SK-N-SH (cell line): Measurements from ENCODE around the gene TMEM225B. TPM values are rescaled to one million over a fixed set of nuclear protein-coding genes. Genes with fewer than 3 reads are reported as not detected.

ENCODE experiments used
- CTCF ChIA-PET: fragments of 300-600, 350-600 bp; formaldehyde crosslinking; extraction: SDS; loops from one replicate; lab custom pipeline; 2021; lab: Yijun Ruan, JAX
- POLR2A ChIA-PET: fragments of 350-600 bp; sonication (Branson Sonifier 250); formaldehyde crosslinking; extraction: SDS; loops from one replicate; lab custom pipeline; 2020; ENCODE audit warnings: antibody characterized with exemption, inconsistent platforms; lab: Yijun Ruan, JAX
- DNase-seq: peaks from one replicate; pipeline ENCODE4 v3.0.0; 2012
- H2AFZ ChIP-seq: fragments of 200-600 bp; sonication (generic); 2 replicates; pipeline ENCODE4 v1.8.1; 2016; ENCODE audit warnings: antibody characterized with exemption, mild to moderate bottlenecking, low read depth
- H3F3A ChIP-seq: fragments of 200-600 bp; sonication (generic); replicated peaks from 2 replicates; pipeline ENCODE3; 2016; ENCODE audit warnings: antibody characterized with exemption, mild to moderate bottlenecking; ENCODE audit not compliant: insufficient read depth
- H3K27ac ChIP-seq, 2 experiments: fragments of 200-500 bp in 1 of 2; fragments of 200-600 bp in 1 of 2; sonication (Bioruptor generic) in 1 of 2; sonication (generic), shearing (Covaris generic) in 1 of 2; 2 replicates each; pipeline versions ENCODE4 v1.5.1 to v1.6.1; 2014 to 2016; ENCODE audit warnings: low read depth in 2 of 2, inconsistent platforms in 1 of 2, low read length in 1 of 2, mild to moderate bottlenecking in 1 of 2, mixed read lengths in 1 of 2
- H3K27me3 ChIP-seq: fragments of 200-600 bp; sonication (generic), shearing (Covaris generic); 2 replicates; pipeline ENCODE4 v1.6.1; 2016; ENCODE audit warnings: mixed run types; ENCODE audit not compliant: insufficient read depth
- H3K36me3 ChIP-seq, 2 experiments: fragments of 200-500 bp in 1 of 2; fragments of 200-600 bp in 1 of 2; sonication (Bioruptor generic) in 1 of 2; sonication (generic) in 1 of 2; replicated peaks in 1 of 2; 2 replicates each; pipeline versions ENCODE3 to v1.5.1; 2014 to 2016; ENCODE audit warnings: low read length in 1 of 2, mild to moderate bottlenecking in 1 of 2; ENCODE audit not compliant: insufficient read depth in 2 of 2, control insufficient read depth in 1 of 2
- H3K4me1 ChIP-seq, 2 experiments: fragments of 200-500 bp in 1 of 2; fragments of 200-600 bp in 1 of 2; sonication (Bioruptor generic) in 1 of 2; sonication (generic), shearing (Covaris generic) in 1 of 2; 2 replicates each; pipeline versions ENCODE4 v1.5.1 to v1.6.1; 2014 to 2016; ENCODE audit warnings: low read depth in 1 of 2, low read length in 1 of 2, mixed run types in 1 of 2; ENCODE audit not compliant: insufficient read depth in 2 of 2, control insufficient read depth in 1 of 2
- H3K4me2 ChIP-seq: fragments of 200-600 bp; sonication (generic), shearing (Covaris generic); 2 replicates; pipeline ENCODE4 v1.6.1; 2017; ENCODE audit warnings: mixed run types
- H3K4me3 ChIP-seq, 2 experiments: fragments of 200-500 bp in 1 of 2; fragments of 200-600 bp in 1 of 2; sonication (Bioruptor generic) in 1 of 2; sonication (generic), shearing (Covaris generic) in 1 of 2; 2 replicates each; pipeline versions ENCODE4 v1.5.1 to v1.8.1; 2014 to 2016; ENCODE audit warnings: low read depth in 2 of 2, inconsistent platforms in 1 of 2, low read length in 1 of 2, mild to moderate bottlenecking in 1 of 2, mixed read lengths in 1 of 2, moderate library complexity in 1 of 2
- H3K79me2 ChIP-seq: fragments of 200-600 bp; sonication (generic); 2 replicates; pipeline ENCODE4 v1.8.1; 2017; ENCODE audit warnings: mild to moderate bottlenecking; ENCODE audit not compliant: insufficient read depth
- H3K9ac ChIP-seq: fragments of 200-600 bp; sonication (generic); 2 replicates; pipeline ENCODE4 v1.6.1; 2017; ENCODE audit warnings: mixed run types
- H3K9me2 ChIP-seq: fragments of 200-600 bp; sonication (generic); 2 replicates; pipeline ENCODE4 v1.6.1; 2017; ENCODE audit warnings: mixed run types
- H3K9me3 ChIP-seq: fragments of 200-600 bp; sonication (generic); 2 replicates; pipeline ENCODE4 v1.6.1; 2017; ENCODE audit warnings: mixed run types, mild to moderate bottlenecking, moderate library complexity
- H4K20me1 ChIP-seq: fragments of 200-600 bp; sonication (generic); 2 replicates; pipeline ENCODE4 v1.6.1; 2017; ENCODE audit warnings: mild to moderate bottlenecking, mixed run types; ENCODE audit not compliant: insufficient read depth
- CHD2 ChIP-seq: fragments of 150-350 bp; IDR thresholded peaks from 2 replicates; pipeline ENCODE4 v1.6.1; 2018; ENCODE audit warnings: low read length; ENCODE audit not compliant: partially characterized antibody
- CTCF ChIP-seq: fragments of 200-600 bp; sonication (generic); IDR thresholded peaks from 2 replicates; pipeline ENCODE4 v1.6.1; 2017; ENCODE audit warnings: antibody characterized with exemption, mild to moderate bottlenecking, moderate library complexity
- EP300 ChIP-seq, 2 experiments: IDR thresholded peaks; 2 replicates each; pipeline versions ENCODE4 v1.4.0 to v1.6.1; 2012; ENCODE audit warnings: borderline replicate concordance in 1 of 2, low read depth in 1 of 2, low read length in 1 of 2
- FOSL2 ChIP-seq: IDR thresholded peaks from 2 replicates; pipeline ENCODE4 v1.4.0; 2012; ENCODE audit warnings: low read depth, mild to moderate bottlenecking, moderate library complexity, borderline replicate concordance
- FOXJ3 ChIP-seq: sonication (generic); formaldehyde crosslinking; IDR thresholded peaks from 2 replicates; pipeline ENCODE4 v1.5.1; 2020; ENCODE audit warnings: mild to moderate bottlenecking, missing genetic modification reagents
- MAX ChIP-seq: IDR thresholded peaks from 2 replicates; pipeline ENCODE4 v1.4.0; 2012; ENCODE audit warnings: low read depth
- MEF2A ChIP-seq: IDR thresholded peaks from 2 replicates; pipeline ENCODE4 v1.4.0; 2012; ENCODE audit warnings: low read depth, borderline replicate concordance
- NFIC ChIP-seq: IDR thresholded peaks from 2 replicates; pipeline ENCODE4 v1.4.0; 2012; ENCODE audit warnings: borderline replicate concordance
- RCOR1 ChIP-seq: fragments of 150-350 bp; IDR thresholded peaks from 2 replicates; pipeline ENCODE4 v1.6.1; 2017; ENCODE audit warnings: antibody characterized with exemption, low read length
- SIN3A ChIP-seq: IDR thresholded peaks from 2 replicates; pipeline ENCODE4 v1.6.1; 2012; ENCODE audit warnings: low read depth, mild to moderate bottlenecking, low read length, moderate library complexity, borderline replicate concordance
- SMC3 ChIP-seq: IDR thresholded peaks from 2 replicates; pipeline ENCODE4 v1.6.1; 2012; ENCODE audit warnings: low read depth, low read length, improper control_type of control experiment
- TAF1 ChIP-seq: IDR thresholded peaks from 2 replicates; pipeline ENCODE4 v1.6.1; 2012; ENCODE audit warnings: low read depth, mild to moderate bottlenecking, low read length, moderate library complexity, borderline replicate concordance
- TEAD4 ChIP-seq: IDR thresholded peaks from 2 replicates; pipeline ENCODE4 v1.4.0; 2012; ENCODE audit warnings: mild to moderate bottlenecking, borderline replicate concordance; ENCODE audit not compliant: insufficient read depth
- YY1 ChIP-seq: IDR thresholded peaks from 2 replicates; pipeline ENCODE4 v1.4.0; 2012; ENCODE audit warnings: low read depth, mild to moderate bottlenecking
- WGBS: methylation state at CpG from one replicate; pipeline ENCODE4 v1.1.6; 2017; ENCODE audit warnings: low lambda C conversion rate; 5-methylcytosine and 5-hydroxymethylcytosine counted together
- polyA plus RNA-seq, 3 experiments: library from polyadenylated mRNA; depleted of rRNA; stranded (reverse); fragments of >200 nt; gene quantifications; 2 replicates each; pipeline ENCODE4 v1.2.3, GENCODE V29; 2012
- TF ChIP-seq, protein P1 (sequence below): IDR thresholded peaks from 2 replicates; pipeline ENCODE4 v1.6.1; 2012; ENCODE audit warnings: mild to moderate bottlenecking, low read depth, low read length, moderate library complexity

TMEM225B gene
- polyA plus RNA-seq, 1 of the 3 experiments (the other 2 are of a cell fraction), result 1.5 TPM

- no peaks in the 10 kb centered on the region for H3K9me2 ChIP-seq
- H3K9ac ChIP-seq, result peak overlapping the region; percentile 93
- no peak for TF ChIP-seq MEF2A
- TF ChIP-seq SMC3, result no peak
- no peak for TF ChIP-seq EP300 (IDR thresholded peaks at IDR 0.05; ENCODE audit: borderline replicate concordance in 1 of 2, low read depth in 1 of 2, low read length in 1 of 2)
- no peak; the same call in 1 of the 2 replicates for TF ChIP-seq MAX
- no peak for TF ChIP-seq TEAD4
- TF ChIP-seq SIN3A, result no peak
- no peak for TF ChIP-seq RCOR1
- TF ChIP-seq CHD2, result no peak
- no peak for TF ChIP-seq YY1
- TF ChIP-seq FOSL2, result no peak
- no peak for TF ChIP-seq FOXJ3 (CRISPR knock-in tag)
- no peak for TF ChIP-seq CTCF
- no peak for TF ChIP-seq NFIC
- TF ChIP-seq, protein P1, sequence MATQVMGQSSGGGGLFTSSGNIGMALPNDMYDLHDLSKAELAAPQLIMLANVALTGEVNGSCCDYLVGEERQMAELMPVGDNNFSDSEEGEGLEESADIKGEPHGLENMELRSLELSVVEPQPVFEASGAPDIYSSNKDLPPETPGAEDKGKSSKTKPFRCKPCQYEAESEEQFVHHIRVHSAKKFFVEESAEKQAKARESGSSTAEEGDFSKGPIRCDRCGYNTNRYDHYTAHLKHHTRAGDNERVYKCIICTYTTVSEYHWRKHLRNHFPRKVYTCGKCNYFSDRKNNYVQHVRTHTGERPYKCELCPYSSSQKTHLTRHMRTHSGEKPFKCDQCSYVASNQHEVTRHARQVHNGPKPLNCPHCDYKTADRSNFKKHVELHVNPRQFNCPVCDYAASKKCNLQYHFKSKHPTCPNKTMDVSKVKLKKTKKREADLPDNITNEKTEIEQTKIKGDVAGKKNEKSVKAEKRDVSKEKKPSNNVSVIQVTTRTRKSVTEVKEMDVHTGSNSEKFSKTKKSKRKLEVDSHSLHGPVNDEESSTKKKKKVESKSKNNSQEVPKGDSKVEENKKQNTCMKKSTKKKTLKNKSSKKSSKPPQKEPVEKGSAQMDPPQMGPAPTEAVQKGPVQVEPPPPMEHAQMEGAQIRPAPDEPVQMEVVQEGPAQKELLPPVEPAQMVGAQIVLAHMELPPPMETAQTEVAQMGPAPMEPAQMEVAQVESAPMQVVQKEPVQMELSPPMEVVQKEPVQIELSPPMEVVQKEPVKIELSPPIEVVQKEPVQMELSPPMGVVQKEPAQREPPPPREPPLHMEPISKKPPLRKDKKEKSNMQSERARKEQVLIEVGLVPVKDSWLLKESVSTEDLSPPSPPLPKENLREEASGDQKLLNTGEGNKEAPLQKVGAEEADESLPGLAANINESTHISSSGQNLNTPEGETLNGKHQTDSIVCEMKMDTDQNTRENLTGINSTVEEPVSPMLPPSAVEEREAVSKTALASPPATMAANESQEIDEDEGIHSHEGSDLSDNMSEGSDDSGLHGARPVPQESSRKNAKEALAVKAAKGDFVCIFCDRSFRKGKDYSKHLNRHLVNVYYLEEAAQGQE, result no peak
- TF ChIP-seq TAF1, result no peak
- peak overlapping the region; percentile 95 to 96 for H3K4me3 ChIP-seq
- H3K4me1 ChIP-seq, result peaks cover 4 to 9% of the 10 kb centered on the region in 2 experiments; a peak in 2 of 4 replicates
- H3K9me3 ChIP-seq, result no peaks in the 10 kb centered on the region
- no peaks in the 10 kb centered on the region for H3K27me3 ChIP-seq
- peaks cover 8% of the 10 kb centered on the region for H3F3A ChIP-seq
- POLR2A ChIA-PET, result interaction anchor here (0.6 to 1.5 kb wide), 6 partner anchors 46 to 934 kb away, joined by 3 to 13 read pairs (median 4); partner anchors contain the start of genes ZKSCAN5, ZNF394 and ZSCAN25
- H3K27ac ChIP-seq, result peak overlapping the region; percentile 79 to 88
- peak; percentile 57 for DNase-seq
- no peaks in the 10 kb centered on the region for H4K20me1 ChIP-seq
- H2AFZ ChIP-seq, result peak overlapping the region; percentile 95
- H3K36me3 ChIP-seq, result peaks cover 44 to 48% of the 10 kb centered on the region in 2 experiments
- H3K79me2 ChIP-seq, result peaks cover 50% of the 10 kb centered on the region
- 3% methylated on average over 15 of the region's 15 CpGs for WGBS
- H3K4me2 ChIP-seq, result peak overlapping the region; percentile 88
- CTCF ChIA-PET, result interaction anchor here (0.7 to 1.4 kb wide), 2 partner anchors 20 to 21 kb away, joined by 3 to 5 read pairs; no protein-coding TSS in a partner anchor
Measured at GRCh38 chr7:99551334-99551733, 46.7 kb upstream of the TMEM225B start.
